ENCODE results near the gene KIFAP3. TPM values are rescaled to one million over a fixed set of nuclear protein-coding genes. Genes with fewer than 3 reads are reported as not detected.

Gene KIFAP3
- total RNA-seq, 4 donors from 2014 or later = 32.7 to 41.0 (median 33.7) TPM

- Histone ChIP-seq H3K4me3 (replicated peaks in 1 of 3) (no peak overlapping the region), H3K27me3 (no peaks in the 10 kb centered on the region), H3K9me3 (no peaks in the 10 kb centered on the region), H3K36me3 (no peaks in the 10 kb centered on the region), H3K27ac (no peak overlapping the region), H3K4me1 (no peaks in the 10 kb centered on the region)
- TF ChIP-seq POLR2A (IDR thresholded peaks at IDR 0.05) (no peak), CTCF (IDR thresholded peaks at IDR 0.05) (no peak)
- DNase-seq = no peak
- 92% methylated on average over 3 of the region's 3 CpGs for WGBS, 2 donors
- intact Hi-C loops (cut with DNase I) = no loop called here
Observed at GRCh38 chr1:169958987-169959386, 115.5 kb downstream of the KIFAP3 start.

GRCh38 chr1:169957884-169958283 is 116.6 kb downstream of the KIFAP3 start:
- WGBS, 2 donors = 95 to 100% methylated on average over 3 of the region's 3 CpGs
- H3K27me3 ChIP-seq = no peaks in the 10 kb centered on the region
- intact Hi-C loops (cut with DNase I) = no loop called here
- no peak for TF ChIP-seq POLR2A (IDR thresholded peaks at IDR 0.05)
- TF ChIP-seq CTCF (IDR thresholded peaks at IDR 0.05) = no peak
- H3K4me1 ChIP-seq = no peaks in the 10 kb centered on the region
- DNase-seq = no peak
- peaks cover 0 to 4% of the 10 kb centered on the region in 2 donors for H3K36me3 ChIP-seq
- no peaks in the 10 kb centered on the region for H3K9me3 ChIP-seq
- no peak overlapping the region for H3K4me3 ChIP-seq (replicated peaks in 1 of 3)
- H3K27ac ChIP-seq = no peak overlapping the region

- intact Hi-C loops (cut with DNase I) = no loop called here
- 81 to 88% methylated on average over 1 of the region's 1 CpG for WGBS, 2 donors
- no peak overlapping the region for H3K4me3 ChIP-seq (replicated peaks in 1 of 3)
Observed at GRCh38 chr1:169951108-169951507, 123.4 kb downstream of the KIFAP3 start.

GRCh38 chr1:169949139-169949538 is 125.4 kb downstream of the KIFAP3 start:
- H3K4me1 ChIP-seq = no peaks in the 10 kb centered on the region
- DNase-seq = no peak
- TF ChIP-seq CTCF (IDR thresholded peaks at IDR 0.05) = no peak
- TF ChIP-seq POLR2A (IDR thresholded peaks at IDR 0.05) = no peak
- H3K9me3 ChIP-seq = no peaks in the 10 kb centered on the region
- intact Hi-C loops (cut with DNase I) = no loop called here
- H3K4me3 ChIP-seq (replicated peaks in 1 of 3) = no peak overlapping the region
- H3K27ac ChIP-seq = no peak overlapping the region
- no peaks in the 10 kb centered on the region for H3K27me3 ChIP-seq
- peaks cover 0 to 4% of the 10 kb centered on the region in 2 donors for H3K36me3 ChIP-seq

More at GRCh38 chr1:169951108-169951507, 123.4 kb downstream of the KIFAP3 start:
- Histone ChIP-seq H3K27ac (no peak overlapping the region), H3K27me3 (no peaks in the 10 kb centered on the region), H3K9me3 (no peaks in the 10 kb centered on the region), H3K4me1 (no peaks in the 10 kb centered on the region), H3K36me3 (peaks cover 0 to 4% of the 10 kb centered on the region in 2 donors)
- no peak for DNase-seq
- TF ChIP-seq POLR2A (IDR thresholded peaks at IDR 0.05) = no peak
- no peak for TF ChIP-seq CTCF (IDR thresholded peaks at IDR 0.05)

- no peak overlapping the region for H3K4me3 ChIP-seq (replicated peaks in 1 of 3)
- peaks cover 0 to 13% of the 10 kb centered on the region in 2 donors for H3K4me1 ChIP-seq
- TF ChIP-seq CTCF (IDR thresholded peaks at IDR 0.05) (no peak), POLR2A (IDR thresholded peaks at IDR 0.05) (no peak)
- H3K36me3 ChIP-seq = no peaks in the 10 kb centered on the region
- intact Hi-C loops (cut with DNase I) = no loop called here
- no peak for DNase-seq
- H3K27ac ChIP-seq = no peak overlapping the region
- no peaks in the 10 kb centered on the region for H3K27me3 ChIP-seq
- H3K9me3 ChIP-seq = no peaks in the 10 kb centered on the region
Observed at GRCh38 chr1:169946206-169946605, 128.3 kb downstream of the KIFAP3 start.

All from thyroid gland (tissue), 4 donors.